Choroid plexus epithelial cell (primary cell): ENCODE measurements around the gene BACH1.
A peak's percentile ranks its signal among the peaks of the same experiment; 100 is the strongest.

Source experiments
- DNase-seq: peaks from one replicate; pipeline ENCODE4 v3.0.0-alpha.2; 2010; ENCODE audit warnings: low read depth
- H3K4me3 ChIP-seq: 2 replicates; pipeline ENCODE4 v1.5.1; 2011; ENCODE audit warnings: low read depth, mild to moderate bottlenecking, control low read depth, low read length, moderate library complexity
- TF ChIP-seq, protein P1 (sequence below): conservative IDR thresholded peaks from 2 replicates; pipeline ENCODE4 v1.5.1; 2011; ENCODE audit warnings: low read depth, mild to moderate bottlenecking, control low read depth, inconsistent platforms, low read length, moderate library complexity

BACH1 gene

DNA sequence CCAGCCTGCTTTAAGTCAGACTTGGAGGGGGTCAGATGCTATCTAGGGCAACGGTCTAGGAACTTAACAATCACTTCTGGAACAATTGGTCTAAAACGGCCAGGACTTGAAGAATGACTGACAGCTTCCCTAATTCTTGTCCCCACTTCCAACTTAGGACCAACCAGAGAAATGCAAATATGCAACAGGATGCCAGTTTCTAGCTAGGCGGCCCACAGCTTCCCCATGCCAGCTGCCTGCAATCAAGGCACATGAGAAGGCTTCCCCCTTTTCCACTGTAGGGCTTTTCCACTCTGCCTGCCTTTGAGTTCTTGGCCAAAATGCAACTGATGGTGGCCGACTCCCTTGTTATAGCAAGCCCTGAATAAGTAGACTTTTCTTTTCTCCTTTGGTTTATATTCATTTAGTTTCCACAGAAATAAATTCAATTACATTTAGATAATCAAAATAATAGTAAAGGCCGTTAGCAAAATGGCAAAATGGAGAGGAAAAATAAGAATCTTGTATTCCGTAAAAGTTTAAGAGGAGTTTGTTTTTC, 80.9 kb downstream of the BACH1 start:
- TF ChIP-seq, protein P1, sequence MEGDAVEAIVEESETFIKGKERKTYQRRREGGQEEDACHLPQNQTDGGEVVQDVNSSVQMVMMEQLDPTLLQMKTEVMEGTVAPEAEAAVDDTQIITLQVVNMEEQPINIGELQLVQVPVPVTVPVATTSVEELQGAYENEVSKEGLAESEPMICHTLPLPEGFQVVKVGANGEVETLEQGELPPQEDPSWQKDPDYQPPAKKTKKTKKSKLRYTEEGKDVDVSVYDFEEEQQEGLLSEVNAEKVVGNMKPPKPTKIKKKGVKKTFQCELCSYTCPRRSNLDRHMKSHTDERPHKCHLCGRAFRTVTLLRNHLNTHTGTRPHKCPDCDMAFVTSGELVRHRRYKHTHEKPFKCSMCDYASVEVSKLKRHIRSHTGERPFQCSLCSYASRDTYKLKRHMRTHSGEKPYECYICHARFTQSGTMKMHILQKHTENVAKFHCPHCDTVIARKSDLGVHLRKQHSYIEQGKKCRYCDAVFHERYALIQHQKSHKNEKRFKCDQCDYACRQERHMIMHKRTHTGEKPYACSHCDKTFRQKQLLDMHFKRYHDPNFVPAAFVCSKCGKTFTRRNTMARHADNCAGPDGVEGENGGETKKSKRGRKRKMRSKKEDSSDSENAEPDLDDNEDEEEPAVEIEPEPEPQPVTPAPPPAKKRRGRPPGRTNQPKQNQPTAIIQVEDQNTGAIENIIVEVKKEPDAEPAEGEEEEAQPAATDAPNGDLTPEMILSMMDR = no peak

DNA sequence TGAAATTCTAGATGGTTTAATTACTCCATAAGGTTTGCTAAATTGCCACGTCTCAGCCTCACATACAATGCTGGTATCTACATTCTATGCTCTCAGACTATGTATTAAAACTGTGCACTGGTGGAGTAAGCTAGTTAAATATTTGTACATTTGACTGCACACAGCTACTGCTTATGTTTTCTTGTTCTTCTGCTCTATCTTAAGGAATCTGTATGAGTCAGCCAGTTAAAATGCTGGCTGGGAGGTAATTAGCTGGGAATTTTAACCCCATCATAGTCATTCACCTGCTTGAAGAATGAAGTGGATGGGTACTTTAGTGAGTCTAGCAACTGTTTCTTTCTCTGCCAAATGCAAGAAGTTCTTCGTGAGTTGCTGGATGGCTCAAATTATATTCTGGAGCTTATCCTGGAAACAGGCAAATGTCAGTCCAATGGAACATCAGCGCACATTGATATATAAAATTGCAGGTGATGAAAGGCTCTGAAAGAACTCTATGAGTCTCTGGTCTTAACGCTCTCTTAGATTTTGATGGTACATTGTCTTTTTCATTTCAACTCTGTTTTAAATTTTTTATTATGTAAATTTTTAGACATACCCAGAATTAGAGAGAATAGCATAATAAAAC, 83.4 kb downstream of the BACH1 start:
- no peak overlapping the region for H3K4me3 ChIP-seq
- TF ChIP-seq, protein P1 = no peak
- DNase-seq = peak; percentile 80

More for the DNA sequence above, 80.9 kb downstream of the BACH1 start:
- no peak overlapping the region for H3K4me3 ChIP-seq
- DNase-seq = no peak

DNA sequence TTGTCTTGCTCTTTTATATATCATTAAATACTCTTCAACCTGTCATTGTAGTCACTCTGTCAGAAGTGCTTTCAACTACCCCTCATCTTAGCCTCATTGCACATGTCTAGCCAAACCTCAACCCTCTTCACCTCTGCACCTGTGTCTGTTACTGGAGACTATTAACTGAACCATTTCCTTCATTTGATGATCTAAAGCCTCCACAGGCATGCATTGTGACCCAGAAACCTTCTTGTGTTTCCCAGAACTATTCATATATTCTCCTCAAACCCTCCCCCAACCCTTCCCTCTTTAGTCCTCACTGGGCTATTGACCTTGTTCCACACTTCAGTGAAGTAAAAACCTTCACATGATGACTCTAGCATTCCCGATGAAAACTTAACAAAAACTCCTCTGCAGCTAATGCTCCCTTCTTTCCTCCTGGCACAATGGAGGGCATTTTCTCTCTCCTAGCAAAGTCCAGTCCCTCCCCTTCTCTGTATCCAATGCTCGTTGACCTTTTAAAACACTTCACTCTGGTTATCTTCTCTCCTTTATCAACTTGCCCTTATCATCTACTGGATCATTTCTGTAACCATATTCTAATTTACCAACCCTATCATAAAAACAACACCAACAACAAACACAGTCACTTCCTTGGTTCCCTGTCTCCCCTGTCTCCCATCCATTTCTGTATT, 86.1 kb downstream of the BACH1 start:
- no peak for DNase-seq
- H3K4me3 ChIP-seq = no peak overlapping the region
- TF ChIP-seq, protein P1 = no peak

DNA sequence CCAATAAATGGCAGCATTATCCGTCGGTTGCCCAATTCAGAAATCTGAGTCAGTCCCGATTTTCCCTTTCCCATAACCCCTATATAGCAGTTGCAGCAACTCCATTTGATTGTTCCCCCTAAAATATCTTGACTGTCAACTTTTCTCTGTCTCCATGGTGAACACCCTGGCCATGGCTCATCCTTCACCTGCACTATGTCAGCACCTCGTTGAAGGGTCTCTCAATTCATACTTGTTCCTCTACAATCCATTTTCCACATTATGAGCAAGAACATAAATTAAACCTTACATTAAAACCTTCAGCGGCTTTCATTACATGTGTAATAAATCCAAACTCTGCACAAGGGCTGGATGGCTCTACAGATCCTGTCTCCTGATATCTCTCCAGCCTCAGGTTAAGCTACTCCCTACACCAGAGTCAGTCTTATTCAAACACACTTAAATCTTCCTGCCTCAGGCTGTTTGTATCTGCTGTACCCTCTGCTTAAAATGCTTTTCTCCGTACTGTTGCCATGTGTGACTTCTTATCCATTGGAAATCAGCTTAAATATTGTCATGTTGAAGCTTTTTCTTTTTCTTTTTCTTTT, 87.3 kb downstream of the BACH1 start:
- DNase-seq = no peak
- TF ChIP-seq, protein P1 = no peak
- no peak overlapping the region for H3K4me3 ChIP-seq

DNA sequence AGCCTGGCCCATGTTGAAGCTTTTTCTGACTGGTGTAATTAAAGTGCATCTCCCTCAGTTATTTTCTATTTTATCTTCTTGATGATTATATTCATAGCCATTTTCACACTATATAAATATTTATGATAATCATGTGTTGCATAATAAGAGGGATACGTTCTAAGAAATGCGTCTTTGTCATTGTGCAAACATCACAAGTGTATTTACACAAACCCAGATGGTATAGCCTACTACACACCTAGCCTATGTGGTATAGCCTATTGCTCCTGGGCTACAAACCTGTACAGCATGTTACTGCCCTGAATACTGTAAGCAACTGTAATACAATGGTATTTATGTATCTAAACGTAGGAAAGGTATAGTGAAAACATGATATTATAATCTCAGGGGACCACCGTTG, 88.1 kb downstream of the BACH1 start:
- no peak for DNase-seq
- H3K4me3 ChIP-seq = no peak overlapping the region
- TF ChIP-seq, protein P1 = no peak

DNA sequence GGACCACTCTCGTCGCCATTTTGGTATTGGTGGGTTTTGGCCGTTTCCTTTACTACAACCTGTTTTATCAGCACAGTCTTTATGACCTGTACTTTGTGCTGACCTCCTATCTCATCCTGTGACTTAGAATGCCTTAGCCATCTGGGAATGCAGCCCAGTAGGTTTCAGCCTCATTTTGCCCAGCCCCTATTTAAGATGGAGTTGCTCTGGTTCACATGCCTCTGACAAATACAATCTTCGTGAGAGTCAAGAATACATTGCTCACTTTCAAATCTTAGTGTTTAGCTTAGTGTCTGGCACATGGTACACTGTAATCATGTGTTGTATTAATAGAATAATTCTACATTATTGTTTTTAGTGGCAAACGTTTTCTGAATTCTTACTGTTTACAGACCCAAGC, 88.9 kb downstream of the BACH1 start:
- TF ChIP-seq, protein P1 = no peak
- H3K4me3 ChIP-seq = no peak overlapping the region
- no peak for DNase-seq
